ENCODE measurements around the gene GRK3.
A peak's percentile ranks its signal among the peaks of the same experiment; 100 is the strongest.

GRK3 gene

DNA sequence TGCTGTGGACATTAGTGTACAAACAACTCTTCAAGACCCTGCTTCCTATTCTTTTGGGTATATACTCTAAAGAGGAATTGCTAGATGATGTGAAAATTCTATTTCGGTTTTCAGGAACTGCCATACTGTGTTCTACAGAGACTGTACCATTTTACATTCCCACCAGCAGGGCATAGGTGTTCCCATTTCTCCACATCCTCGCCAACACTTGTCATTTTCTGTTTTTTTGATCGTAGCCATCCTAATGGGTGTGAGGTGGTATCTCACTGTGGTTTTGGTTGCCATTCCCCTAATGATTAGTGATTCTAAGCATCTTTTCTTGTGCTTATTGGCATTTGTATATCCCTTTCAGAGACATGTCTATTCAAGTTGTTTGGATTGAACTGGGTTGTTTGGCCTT is 29.8 kb upstream of the GRK3 start:
- no peak for TF ChIP-seq Cebpa-rat (IDR thresholded peaks at IDR 0.05)
- no peak overlapping the region for H3K4me3 ChIP-seq
- H3K9me3 ChIP-seq (replicated peaks in 1 of 11), result 0 out of 22 replicates have a peak, but pooled peaks cover 0 to 4% (median 0%) of the 10 kb centered on the region in 11 experiments
- no peaks in the 10 kb centered on the region for H3K27me3 ChIP-seq
- no peaks in the 10 kb centered on the region for H4K20me1 ChIP-seq
- H3K27ac ChIP-seq, result no peak overlapping the region
- H3K4me2 ChIP-seq, result no peak overlapping the region
- H3K36me3 ChIP-seq, result no peaks in the 10 kb centered on the region
- H3K4me1 ChIP-seq, result peaks cover 0 to 4% (median 0%) of the 10 kb centered on the region in 10 experiments; a peak in 3 of 20 replicates
- no peak overlapping the region for H3K9ac ChIP-seq

DNA sequence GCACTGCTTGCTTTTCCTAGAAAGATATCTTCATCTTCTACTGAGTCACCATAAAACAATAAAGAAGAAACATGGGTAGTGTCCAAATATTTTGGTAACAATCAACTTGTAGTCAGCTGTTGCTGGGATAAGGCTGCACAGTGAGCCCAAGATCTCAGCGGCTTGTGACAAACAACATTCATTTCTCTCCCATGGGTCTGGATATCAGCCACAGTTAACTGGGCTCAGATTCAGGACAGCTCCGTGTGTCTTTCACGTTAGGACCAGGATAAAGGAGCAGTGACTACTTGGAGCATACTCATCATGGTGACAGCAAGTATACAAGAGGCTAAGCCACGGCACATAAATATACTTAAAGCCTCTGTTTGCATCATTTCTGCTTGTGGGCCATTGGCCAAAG is 27.9 kb upstream of the GRK3 start:
- H3K4me1 ChIP-seq, result peaks cover 0 to 21% (median 0%) of the 10 kb centered on the region in 10 experiments; a peak in 4 of 20 replicates
- H3K27me3 ChIP-seq, result no peaks in the 10 kb centered on the region
- H3K4me2 ChIP-seq, result no peak overlapping the region
- no peak overlapping the region for H3K4me3 ChIP-seq
- H3K36me3 ChIP-seq, result no peaks in the 10 kb centered on the region
- H3K9me3 ChIP-seq (replicated peaks in 1 of 11), result peaks cover 0 to 4% (median 0%) of the 10 kb centered on the region in 11 experiments; a peak in 1 of 22 replicates
- no peak overlapping the region for H3K27ac ChIP-seq
- H4K20me1 ChIP-seq, result no peaks in the 10 kb centered on the region
- H3K9ac ChIP-seq, result no peak overlapping the region
- TF ChIP-seq Cebpa-rat (IDR thresholded peaks at IDR 0.05), result no peak

DNA sequence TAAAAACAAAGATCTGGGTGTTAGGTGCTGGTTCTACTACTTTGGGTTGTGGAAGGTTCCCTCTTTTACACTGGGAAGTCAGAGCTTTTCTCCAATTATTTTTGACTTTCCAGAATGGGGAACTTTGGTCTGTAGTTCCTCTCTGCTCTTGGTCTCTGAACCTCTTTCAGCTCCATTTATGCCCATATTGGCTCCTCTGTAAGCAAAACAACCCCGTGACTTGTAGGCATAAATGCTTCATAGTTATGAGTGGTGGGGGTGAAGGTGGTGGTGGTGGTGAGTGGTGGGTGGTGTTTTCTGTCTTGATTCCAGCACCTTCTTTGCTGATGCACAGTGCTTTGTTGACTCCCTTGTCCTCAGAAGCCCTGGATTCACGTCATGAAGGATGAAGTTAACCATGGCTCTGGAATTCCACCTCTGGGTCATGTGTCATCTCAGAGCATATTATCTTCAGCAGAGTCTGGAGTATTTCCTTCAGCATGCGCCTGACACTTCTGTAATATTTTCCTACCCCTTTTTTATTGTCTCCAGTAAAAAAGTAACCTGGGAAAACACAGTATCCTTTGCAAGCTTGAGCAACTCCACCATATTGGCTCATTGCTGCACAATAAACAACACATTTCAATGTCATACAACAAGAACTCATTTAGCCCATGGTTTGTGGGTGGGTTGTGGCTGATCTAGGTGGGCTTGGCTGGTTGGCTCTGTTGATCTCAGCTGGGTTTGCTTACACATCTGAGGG is 24.1 kb upstream of the GRK3 start:
- no peaks in the 10 kb centered on the region for H3K36me3 ChIP-seq
- TF ChIP-seq Cebpa-rat (IDR thresholded peaks at IDR 0.05), result no peak
- H4K20me1 ChIP-seq, result no peaks in the 10 kb centered on the region
- H3K27me3 ChIP-seq, result no peaks in the 10 kb centered on the region
- H3K4me2 ChIP-seq, result peak overlapping the region in 2 of 11 experiments; percentile 45 to 60; a peak in 4 of 22 replicates
- no peak overlapping the region for H3K27ac ChIP-seq
- H3K9ac ChIP-seq, result no peak overlapping the region
- no peak overlapping the region for H3K4me3 ChIP-seq
- no peaks in the 10 kb centered on the region; a peak in 1 of 22 replicates for H3K9me3 ChIP-seq (replicated peaks in 1 of 11)
- peaks cover 4 to 40% (median 7%) of the 10 kb centered on the region in 10 experiments; a peak in 16 of 20 replicates for H3K4me1 ChIP-seq

DNA sequence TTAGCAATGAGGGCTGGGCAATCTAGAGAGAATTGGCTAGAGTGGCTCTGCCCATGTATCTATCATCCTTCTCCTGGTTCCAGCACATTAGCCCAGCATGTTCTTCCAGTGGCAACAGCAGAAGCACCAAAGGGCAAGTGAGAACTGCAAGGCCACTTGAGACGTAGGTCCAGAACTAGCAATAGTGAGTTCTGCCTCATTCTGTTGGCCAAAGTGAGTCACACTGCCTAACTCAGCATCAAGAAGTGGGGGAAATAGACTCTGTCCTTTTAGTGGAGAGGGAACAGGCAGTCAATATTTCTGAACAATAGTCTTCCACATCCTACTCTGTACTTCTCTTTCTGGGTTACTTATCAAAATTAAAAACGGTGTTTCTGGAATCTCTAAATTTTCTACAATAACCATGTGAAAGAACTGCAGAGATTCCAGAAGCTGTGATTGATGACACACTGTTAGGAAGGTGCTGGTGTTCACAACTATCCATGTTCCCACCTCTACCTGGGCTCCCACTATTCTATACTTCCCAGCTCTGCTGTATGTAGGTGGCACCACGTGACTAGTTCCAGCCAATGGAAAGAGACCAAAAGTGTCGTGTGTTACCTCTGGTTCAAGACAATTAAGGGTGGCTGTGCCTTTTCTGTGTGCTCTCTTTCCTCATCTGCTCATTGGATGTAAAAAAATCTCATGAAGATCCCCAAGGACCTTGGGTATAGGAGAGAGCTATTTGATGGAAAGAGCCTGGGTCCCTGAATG is 23.4 kb upstream of the GRK3 start:
- TF ChIP-seq Cebpa-rat (IDR thresholded peaks at IDR 0.05), result no peak
- Histone ChIP-seq H3K4me1 (peaks cover 6 to 48% (median 10%) of the 10 kb centered on the region in 10 experiments; a peak in 17 of 20 replicates), H3K27ac (no peak overlapping the region), H3K4me3 (no peak overlapping the region), H3K36me3 (no peaks in the 10 kb centered on the region), H3K9ac (no peak overlapping the region), H3K27me3 (no peaks in the 10 kb centered on the region), H3K4me2 (peak overlapping the region in 2 of 11 experiments; percentile 45 to 60; a peak in 4 of 22 replicates), H4K20me1 (no peaks in the 10 kb centered on the region), H3K9me3 (replicated peaks in 1 of 11) (no peaks in the 10 kb centered on the region; a peak in 1 of 22 replicates)

DNA sequence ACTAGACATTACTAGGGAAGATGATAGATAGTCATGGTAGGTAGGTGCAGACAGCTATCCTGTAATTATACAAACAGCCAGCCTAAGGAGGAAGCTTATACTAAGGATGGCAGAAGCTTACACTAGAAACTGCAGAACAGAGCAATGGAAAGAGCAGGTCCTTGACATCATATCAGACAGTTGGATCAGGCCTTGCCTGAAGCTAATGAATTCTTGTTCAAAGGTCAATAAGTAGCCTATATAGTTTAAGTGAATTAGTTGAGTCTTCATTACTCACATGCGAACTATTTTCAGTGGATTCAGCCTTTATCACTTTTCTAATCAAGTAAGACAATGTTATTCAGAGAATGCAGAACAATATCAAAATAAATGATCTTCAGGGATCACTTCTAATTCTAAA is 22.3 kb upstream of the GRK3 start:
- Histone ChIP-seq H3K27ac (no peak overlapping the region), H3K36me3 (no peaks in the 10 kb centered on the region), H3K9me3 (replicated peaks in 1 of 11) (peaks cover 0 to 6% (median 0%) of the 10 kb centered on the region in 11 experiments; a peak in 1 of 22 replicates), H3K4me3 (no peak overlapping the region), H3K4me1 (peaks cover 6 to 58% (median 12%) of the 10 kb centered on the region in 10 experiments; a peak in 17 of 20 replicates), H3K4me2 (no peak overlapping the region), H3K27me3 (no peaks in the 10 kb centered on the region), H3K9ac (no peak overlapping the region), H4K20me1 (no peaks in the 10 kb centered on the region)
- no peak for TF ChIP-seq Cebpa-rat (IDR thresholded peaks at IDR 0.05)

DNA sequence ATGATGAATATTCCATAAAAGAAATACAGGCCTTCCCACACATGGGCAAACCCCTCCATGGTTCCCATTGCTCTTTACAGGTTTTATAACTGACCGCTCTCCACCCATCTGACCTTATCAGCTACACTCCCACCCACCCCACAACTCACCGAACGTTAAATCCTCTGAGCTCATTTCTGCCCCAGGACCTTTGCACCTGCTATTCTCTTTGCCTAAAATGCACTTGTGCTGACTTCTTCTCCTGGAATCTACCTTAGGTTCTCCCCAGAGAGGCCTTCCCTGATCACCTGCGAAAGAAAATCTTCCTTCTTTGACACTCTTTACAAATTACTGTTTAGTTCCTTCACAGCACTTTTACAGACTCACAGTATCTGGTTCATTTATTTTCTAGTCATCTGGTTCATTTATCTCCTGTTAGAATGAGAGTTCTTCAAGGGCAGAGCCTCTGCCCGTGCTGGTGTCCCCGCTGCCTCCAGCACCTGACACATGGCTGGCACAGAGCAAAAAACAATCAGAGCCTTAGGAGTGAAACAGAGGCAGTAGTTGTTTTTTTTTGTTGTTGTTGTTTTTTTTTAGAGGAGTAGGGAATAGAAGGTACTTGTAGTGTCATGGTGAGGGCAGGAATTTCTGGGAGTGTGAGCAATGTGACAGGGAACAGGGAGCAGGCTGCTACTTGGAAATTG is 21.6 kb upstream of the GRK3 start:
- H3K27ac ChIP-seq, result no peak overlapping the region
- H3K4me3 ChIP-seq, result no peak overlapping the region
- peaks cover 0 to 6% (median 0%) of the 10 kb centered on the region in 11 experiments; a peak in 1 of 22 replicates for H3K9me3 ChIP-seq (replicated peaks in 1 of 11)
- H4K20me1 ChIP-seq, result no peaks in the 10 kb centered on the region
- H3K4me2 ChIP-seq, result no peak overlapping the region
- no peaks in the 10 kb centered on the region for H3K27me3 ChIP-seq
- no peak overlapping the region for H3K9ac ChIP-seq
- no peaks in the 10 kb centered on the region for H3K36me3 ChIP-seq
- H3K4me1 ChIP-seq, result peaks cover 6 to 58% (median 12%) of the 10 kb centered on the region in 10 experiments; a peak in 17 of 20 replicates
- TF ChIP-seq Cebpa-rat (IDR thresholded peaks at IDR 0.05), result no peak

DNA sequence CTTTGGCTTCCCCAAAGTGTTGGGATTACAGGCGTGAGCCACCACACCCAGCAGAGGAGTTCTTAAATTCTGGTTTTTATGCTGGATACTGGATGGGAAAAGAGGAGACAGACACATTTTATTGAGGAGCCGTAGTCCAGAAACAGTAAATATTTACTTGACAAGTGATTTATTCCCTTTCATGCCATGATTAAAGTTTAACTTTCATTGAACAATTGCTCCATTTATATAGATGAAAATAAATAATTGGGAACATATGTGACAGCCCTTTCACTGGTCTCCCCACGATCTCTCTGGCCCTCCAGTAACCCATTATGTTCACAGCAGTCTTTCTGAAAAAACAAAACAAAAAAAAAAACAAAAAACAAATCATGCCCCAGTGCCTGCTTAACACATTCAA is 19.3 kb upstream of the GRK3 start:
- TF ChIP-seq Cebpa-rat (IDR thresholded peaks at IDR 0.05), result no peak
- Histone ChIP-seq H4K20me1 (no peaks in the 10 kb centered on the region), H3K36me3 (no peaks in the 10 kb centered on the region), H3K27ac (no peak overlapping the region), H3K9ac (no peak overlapping the region), H3K4me1 (peaks cover 6 to 50% (median 12%) of the 10 kb centered on the region in 10 experiments; a peak in 17 of 20 replicates), H3K9me3 (replicated peaks in 1 of 11) (peaks cover 0 to 6% (median 0%) of the 10 kb centered on the region in 11 experiments; a peak in 1 of 22 replicates), H3K4me3 (no peak overlapping the region), H3K27me3 (no peaks in the 10 kb centered on the region), H3K4me2 (peak overlapping the region in 1 of 11 experiments; percentile 80; a peak in 2 of 22 replicates)

DNA sequence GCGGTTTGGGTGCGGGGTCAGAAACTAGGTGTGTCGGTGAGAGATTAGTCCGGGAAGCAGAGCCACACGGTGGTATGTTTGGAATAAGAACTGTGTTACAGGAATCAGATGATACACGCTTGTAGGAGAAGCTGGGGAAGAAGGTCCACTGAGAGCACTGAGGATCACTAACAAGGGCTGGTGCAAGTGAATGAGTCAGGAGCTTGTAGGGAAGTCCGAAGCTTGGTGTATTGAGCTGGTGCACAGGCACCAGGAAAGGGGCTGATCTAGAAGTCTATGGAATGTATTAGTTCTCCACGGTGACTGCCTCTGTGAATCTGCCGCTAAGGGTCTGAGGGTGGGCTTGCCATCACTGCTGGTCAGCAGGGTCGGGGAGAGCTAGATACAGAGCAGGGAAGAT is 18.8 kb upstream of the GRK3 start:
- Histone ChIP-seq H3K9me3 (replicated peaks in 1 of 11) (peaks cover 0 to 8% (median 3%) of the 10 kb centered on the region in 11 experiments; a peak in 2 of 22 replicates), H3K27ac (no peak overlapping the region), H3K27me3 (no peaks in the 10 kb centered on the region), H3K4me1 (peaks cover 6 to 45% (median 12%) of the 10 kb centered on the region in 10 experiments; a peak in 17 of 20 replicates), H4K20me1 (no peaks in the 10 kb centered on the region), H3K36me3 (no peaks in the 10 kb centered on the region), H3K4me2 (peak overlapping the region in 4 of 11 experiments; percentile 3 to 46 (median 21); a peak in 3 of 22 replicates), H3K9ac (no peak overlapping the region), H3K4me3 (no peak overlapping the region)
- TF ChIP-seq Cebpa-rat (IDR thresholded peaks at IDR 0.05), result no peak

Measured in BLaER1 treated with 17β-estradiol and CSF1 and Interleukin-3, amounts not matched to agents 10 nM and 100 nM (cell line).